ENCODE data around the gene HPCA. TPM values are rescaled to one million over a fixed set of nuclear protein-coding genes. Genes with fewer than 3 reads are reported as not detected.
A peak's percentile ranks its signal among the peaks of the same experiment; 100 is the strongest.

Gene HPCA
- total RNA-seq, 1 experiment from 2014 or later, result 1.2 TPM

- H3K14ac ChIP-seq (ENCODE audit: insufficient read depth, low read length), result no peak overlapping the region
- no peaks in the 10 kb centered on the region for H3K4me1 ChIP-seq (ENCODE audit: insufficient read depth, low read length)
- Mint-ChIP-seq H3K27ac (0 out of 7 replicates have a peak overlapping the region, but pooled peaks of 1 of the 3 experiments have one; percentile 42), H3K27me3 (ENCODE audit: low read depth) (peaks cover 8% of the 10 kb centered on the region), H3K9me3 (no peaks in the 10 kb centered on the region), H3K4me3 (no peak overlapping the region), H3K4me1 (peaks cover 3 to 6% of the 10 kb centered on the region in 2 experiments; a peak in 3 of 4 replicates), H3K36me3 (ENCODE audit: insufficient read depth in 1 of 3, low read depth in 3 of 3) (peaks cover 8 to 26% (median 18%) of the 10 kb centered on the region in 3 experiments)
- no peak overlapping the region for H2BK15ac ChIP-seq (ENCODE audit: low read depth, low read length)
- H2AFZ ChIP-seq (ENCODE audit: low read length), result no peak overlapping the region
- no peak overlapping the region for H3K4ac ChIP-seq (ENCODE audit: low read depth, low read length)
- H4K5ac ChIP-seq (ENCODE audit: insufficient read length, low read depth, low read length), result no peak overlapping the region
- no peak for DNase-seq
- no peak overlapping the region for H4K91ac ChIP-seq (ENCODE audit: insufficient read length, low read depth, low read length)
- no peak overlapping the region for H3K9ac ChIP-seq (ENCODE audit: extremely low read depth, insufficient read length, low read length)
- no peak overlapping the region for H2AK5ac ChIP-seq (ENCODE audit: insufficient read length, low read length)
- no peak overlapping the region for H2BK20ac ChIP-seq (ENCODE audit: low read depth, low read length, poor library complexity, severe bottlenecking)
- no peak overlapping the region for H4K8ac ChIP-seq (replicated peaks; ENCODE audit: insufficient read length, low read depth, low read length)
- H3K4me2 ChIP-seq (ENCODE audit: insufficient read depth, insufficient read length, low read length), result no peak overlapping the region
- no peak overlapping the region for H3T11ph ChIP-seq (ENCODE audit: low read length)
- H3K79me1 ChIP-seq (ENCODE audit: insufficient read depth, low read depth, low read length, poor library complexity, severe bottlenecking), result no peaks in the 10 kb centered on the region
- no peaks in the 10 kb centered on the region for H4K20me1 ChIP-seq (ENCODE audit: control insufficient read depth, insufficient read depth, insufficient read length)
- no peak overlapping the region for H3K27ac ChIP-seq (ENCODE audit: insufficient read length, low read depth, low read length)
- no peaks in the 10 kb centered on the region for H3K79me2 ChIP-seq (ENCODE audit: insufficient read depth, low read length)
- no peak for TF ChIP-seq CTCF (conservative IDR thresholded peaks at IDR 0.05)
- no peaks in the 10 kb centered on the region for H3K9me3 ChIP-seq (ENCODE audit: control insufficient read depth, low read depth, low read length)
- no peak overlapping the region for H3K18ac ChIP-seq (ENCODE audit: insufficient read length, low read depth, low read length)
- H2BK5ac ChIP-seq (ENCODE audit: insufficient read length, low read length), result no peak overlapping the region
- no peak overlapping the region for H3K23ac ChIP-seq (ENCODE audit: insufficient read length, low read depth, low read length)
- no peak overlapping the region for H2BK12ac ChIP-seq (ENCODE audit: insufficient read length, low read depth, low read length)
- no peak overlapping the region for H2BK120ac ChIP-seq (ENCODE audit: low read depth, low read length, poor library complexity, severe bottlenecking)
- no peak overlapping the region for H3K56ac ChIP-seq (ENCODE audit: insufficient read length, low read depth, low read length)
- WGBS (ENCODE audit: extremely low coverage, insufficient read length, low lambda C conversion rate), result no CpG with 5 or more reads among the region's 1 CpG
- H3K23me2 ChIP-seq (ENCODE audit: insufficient read length, low read depth, low read length, poor library complexity, severe bottlenecking), result no peaks in the 10 kb centered on the region
- 0 out of 2 replicates have a peak, but pooled peaks cover 2% of the 10 kb centered on the region for H3K27me3 ChIP-seq (ENCODE audit: insufficient read depth, low read length)
Measured at GRCh38 chr1:32863881-32864245, 22.4 kb upstream of the HPCA start.
